Stimulated activated naive CD8-positive, alpha-beta T cell treated with anti-CD3 and anti-CD28 coated beads, Interleukin-15, Interleukin-2, amounts not matched to agents 100 U/mL and 50 U/mL, for 24 hours (primary cell): ENCODE measurements around the gene SHB.

Experiments
- ATAC-seq: fragments of 150-1000 bp; cut with Tn5 transposase; one replicate; pipeline ENCODE4 v1.10.0; 2021
- DNase-seq: peaks from one replicate; pipeline ENCODE4 v3.0.0; 2021

The SHB gene

DNA sequence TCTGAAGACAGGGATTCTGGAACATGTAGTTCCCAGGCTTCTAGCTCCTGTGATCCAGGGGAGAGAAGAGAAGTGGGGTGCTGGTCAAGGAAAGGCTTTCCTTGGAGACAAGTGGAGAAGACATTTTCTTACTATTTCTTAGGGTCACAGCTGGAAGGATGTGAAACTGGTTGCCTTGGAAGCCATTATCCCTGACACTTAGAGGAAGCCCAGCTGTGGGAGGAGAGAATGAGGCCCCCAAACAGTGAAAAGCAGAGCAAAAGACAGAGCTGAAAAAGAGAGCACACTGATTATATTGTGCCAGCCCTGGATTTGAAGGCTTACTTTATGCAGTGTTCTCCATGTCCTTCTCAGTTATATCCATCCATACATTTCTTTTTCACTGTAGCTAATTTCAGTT lies 17.5 kb upstream of the SHB start:
- DNase-seq, result no peak
- no peak for ATAC-seq

DNA sequence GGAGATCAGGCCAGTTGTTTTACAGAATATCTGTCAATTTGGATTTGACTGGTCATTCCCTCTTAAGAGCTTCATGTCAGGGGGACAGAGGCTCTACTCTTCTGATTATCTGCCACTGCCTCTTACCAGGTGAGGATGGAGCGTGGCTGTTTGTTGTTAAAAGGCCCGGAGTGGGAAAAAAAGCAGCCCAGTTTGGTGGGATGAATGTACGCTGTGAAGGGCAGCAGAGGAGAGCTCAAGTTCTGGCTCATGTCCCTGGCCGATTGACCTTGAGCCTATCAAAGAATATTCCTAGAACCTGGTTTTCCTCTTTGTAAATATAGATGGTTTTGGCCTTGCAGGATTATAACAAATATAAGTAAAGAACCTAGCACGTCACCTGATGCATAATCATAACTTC lies 16.3 kb upstream of the SHB start:
- DNase-seq, result no peak
- ATAC-seq, result no peak

GRCh38 chr9:38084556-38084880 lies 15.5 kb upstream of the SHB start:
- ATAC-seq (no peak), DNase-seq (no peak)

DNA sequence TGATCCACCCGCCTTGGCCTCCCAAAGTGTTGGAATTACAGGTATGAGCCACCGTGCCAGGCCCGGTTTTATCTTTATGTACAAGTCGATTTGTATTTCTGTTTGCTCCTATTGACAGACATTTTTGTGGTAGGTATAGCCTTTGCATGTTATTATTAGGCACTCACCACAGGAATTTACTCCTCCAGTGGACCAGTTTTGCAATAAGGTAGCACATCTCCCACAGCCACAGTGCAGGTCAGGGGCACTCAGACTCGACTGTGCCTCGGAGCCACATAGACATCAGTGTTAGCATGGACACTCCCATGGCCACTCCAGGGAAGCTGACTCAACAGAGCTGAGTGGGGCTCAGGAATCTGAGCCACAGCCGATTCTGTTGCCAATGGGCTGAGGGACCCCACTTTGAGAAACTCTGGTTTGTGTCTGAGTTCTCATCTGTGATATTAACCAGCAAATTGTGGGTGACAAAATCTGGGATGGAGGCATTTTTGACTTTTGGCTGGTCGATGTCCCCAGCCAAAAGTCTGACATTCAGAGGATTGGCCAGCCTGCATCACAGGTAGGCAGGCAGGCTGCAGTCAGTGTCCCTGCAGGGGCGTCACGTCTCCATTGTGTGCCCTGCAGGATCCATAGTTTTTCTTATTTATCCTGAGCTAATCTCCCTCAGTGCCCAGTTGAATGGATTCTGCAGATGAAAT lies 15.0 kb upstream of the SHB start:
- ATAC-seq, result no peak
- DNase-seq, result no peak

DNA sequence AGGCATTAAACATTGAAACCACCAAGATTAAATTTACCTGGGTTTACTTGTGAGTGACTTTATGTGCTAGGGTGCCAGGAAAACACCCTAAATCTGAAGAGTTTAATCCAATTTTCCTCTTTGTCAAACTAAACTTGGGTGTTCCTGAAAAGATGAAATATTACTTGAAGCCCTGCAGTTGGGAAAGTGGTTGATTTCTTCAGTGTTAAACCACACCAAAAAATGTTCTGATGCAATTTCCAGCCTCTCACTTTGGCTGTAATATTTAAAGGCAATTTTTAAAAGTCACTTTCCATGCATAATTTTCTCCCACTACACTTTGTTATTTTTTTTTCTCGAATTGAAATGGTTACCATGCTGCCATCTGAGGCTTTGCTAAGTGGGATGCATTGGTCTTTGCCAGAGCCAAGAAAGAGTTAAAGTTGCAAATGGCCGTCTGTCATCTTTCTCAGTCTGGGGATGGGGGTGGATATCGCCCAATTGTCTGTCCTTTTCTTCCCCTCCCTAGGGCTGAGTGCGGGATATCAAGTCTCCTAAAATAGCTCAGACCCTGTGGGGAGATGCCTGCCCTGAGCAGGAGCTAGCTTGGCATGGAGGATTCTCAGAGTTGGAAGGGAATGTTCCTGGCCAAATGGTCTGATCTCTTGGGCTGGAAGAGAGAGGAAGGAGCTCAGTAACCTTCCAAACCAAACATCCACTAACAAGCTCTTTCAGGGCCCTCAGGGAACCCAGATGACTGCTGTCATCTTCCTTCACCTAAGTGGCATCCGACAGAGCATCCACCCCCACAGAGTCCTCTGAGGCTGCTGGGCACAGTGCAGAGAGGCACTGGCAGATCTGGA lies 13.6 kb upstream of the SHB start:
- ATAC-seq (no peak), DNase-seq (no peak)

DNA sequence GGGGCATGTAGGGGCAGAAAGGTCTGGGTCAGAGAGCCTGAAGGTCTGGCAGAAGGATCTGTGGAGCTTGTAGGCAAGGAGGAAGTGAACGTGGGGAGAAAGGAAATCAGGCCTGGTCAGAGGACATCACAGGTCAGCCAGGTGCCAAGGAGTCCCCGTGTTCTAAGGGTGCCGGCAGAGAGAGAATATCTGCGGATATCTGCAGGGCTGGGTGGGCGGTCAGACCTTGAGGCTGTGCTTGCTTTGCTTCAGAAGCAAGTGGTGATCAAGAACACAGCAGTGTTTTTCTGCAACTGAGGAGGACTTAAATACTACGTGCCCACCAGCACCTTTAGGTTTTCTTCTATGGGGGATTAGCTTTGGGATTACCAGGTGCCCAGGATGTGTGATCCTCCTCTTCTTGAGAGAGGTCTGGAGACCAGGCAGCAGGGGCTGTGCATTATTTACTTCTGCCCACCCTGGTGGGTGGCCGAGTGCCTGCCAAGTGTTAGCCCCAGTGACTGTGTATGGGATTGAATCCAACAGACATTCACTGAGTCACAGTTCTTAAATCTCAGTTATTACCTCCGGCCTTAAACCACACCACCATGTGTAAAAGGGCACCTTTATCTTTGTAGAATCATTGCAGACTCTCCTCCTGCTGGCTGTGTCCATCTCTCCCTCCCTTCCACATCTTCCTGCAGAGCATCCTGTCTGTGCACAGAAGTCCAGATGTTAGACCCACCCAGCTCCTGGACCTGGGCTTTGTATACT lies 12.5 kb upstream of the SHB start:
- ATAC-seq, result no peak
- no peak for DNase-seq

DNA sequence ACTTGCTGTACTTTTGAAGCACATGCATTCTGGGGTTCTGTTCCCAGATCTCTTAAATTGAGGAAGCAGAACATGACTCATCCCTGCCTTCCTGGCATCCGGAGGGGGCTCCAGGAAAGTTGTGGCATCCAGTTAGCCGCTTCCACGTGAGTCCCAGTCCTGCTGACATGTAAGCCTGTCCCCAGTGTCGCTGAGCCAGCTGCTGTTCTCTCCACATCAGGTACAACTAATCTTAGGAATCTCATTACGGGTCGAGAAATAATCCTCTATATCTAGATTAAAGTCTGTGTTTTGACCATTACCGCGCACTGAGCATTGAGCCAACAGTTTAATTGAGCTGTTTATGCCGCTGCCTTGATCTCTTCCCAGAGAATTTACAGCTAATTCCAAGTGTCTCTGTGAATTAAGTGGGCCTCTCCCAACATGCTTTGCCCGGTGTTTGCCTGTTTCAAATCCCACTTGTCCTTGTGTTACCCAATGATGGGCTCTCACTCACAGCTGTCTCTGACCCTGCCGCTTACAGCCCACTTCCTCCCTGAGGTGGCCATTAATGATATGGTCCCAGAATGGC lies 10.5 kb upstream of the SHB start:
- DNase-seq, result no peak
- no peak for ATAC-seq

DNA sequence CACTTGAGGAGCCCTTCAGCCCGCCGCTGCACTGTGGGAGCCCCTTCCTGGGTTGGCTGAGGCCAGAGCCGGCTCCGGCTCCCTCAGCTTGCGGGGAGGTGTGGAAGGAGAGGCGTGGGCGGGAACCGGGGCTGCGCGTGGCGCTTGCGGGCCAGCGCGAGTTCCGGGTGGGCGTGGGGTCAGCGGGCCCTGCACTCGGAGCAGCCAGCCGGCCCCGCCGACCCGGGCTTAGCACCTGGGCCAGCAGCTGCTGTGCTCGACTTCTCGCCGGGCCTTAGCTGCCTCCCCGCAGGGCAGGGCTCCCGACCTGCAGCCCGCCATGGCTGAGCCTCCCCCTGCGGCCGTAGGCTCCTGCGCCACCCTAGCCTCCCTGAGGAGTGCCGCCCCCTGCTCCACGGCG lies 6.2 kb upstream of the SHB start:
- ATAC-seq, result no peak
- DNase-seq, result no peak

DNA sequence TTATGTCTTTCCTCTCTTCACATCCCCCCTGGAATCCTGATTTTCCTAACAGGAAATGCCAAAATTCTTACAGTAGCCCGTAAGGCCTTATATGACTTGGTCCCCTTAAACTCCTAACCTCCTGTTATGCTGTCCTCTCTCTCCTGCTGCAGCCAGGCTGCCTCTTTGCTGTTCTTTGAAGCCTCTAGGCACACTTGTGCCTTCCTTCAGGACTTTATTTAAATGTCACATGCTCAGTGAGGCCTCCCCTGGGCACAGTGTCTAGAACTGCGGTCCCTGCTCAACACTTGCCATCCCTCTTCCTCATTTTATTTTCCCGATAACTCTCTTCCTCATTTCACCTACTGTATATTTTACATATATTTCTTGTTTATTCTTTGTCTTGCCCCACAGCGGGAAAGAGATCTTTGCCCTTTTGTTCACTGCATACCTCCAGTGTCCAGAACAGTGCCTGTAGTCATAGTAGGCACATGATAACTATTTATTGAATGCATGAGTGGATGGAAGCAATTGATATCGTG lies 5.5 kb upstream of the SHB start:
- no peak for ATAC-seq
- no peak for DNase-seq

DNA sequence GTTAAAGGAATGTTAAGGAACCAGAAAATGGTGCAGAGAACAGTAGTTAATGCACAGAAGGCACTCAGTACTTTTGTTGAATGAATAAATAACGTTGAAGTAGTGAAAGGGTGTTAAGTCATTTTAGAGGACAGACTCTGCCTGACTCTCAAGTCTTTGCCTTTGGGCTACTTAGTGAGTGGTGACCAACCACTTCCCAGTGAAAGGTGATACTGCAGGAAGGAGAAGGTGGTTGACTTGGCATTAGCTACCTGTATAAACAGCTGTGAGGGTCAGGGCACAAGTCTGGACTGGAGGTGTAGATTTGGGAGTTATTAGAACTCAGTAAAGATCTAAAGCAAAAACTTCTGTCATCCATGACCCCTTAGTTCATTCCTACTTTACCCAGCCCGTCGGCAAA lies 4.9 kb upstream of the SHB start:
- ATAC-seq, result no peak
- no peak for DNase-seq

- ATAC-seq (no peak), DNase-seq (no peak)
These were observed 2.6 kb upstream of the SHB start for GRCh38 chr9:38071470-38072134.

- ATAC-seq, result no peak
- DNase-seq, result peak; percentile 19
These were observed 957 bp downstream of the SHB start for GRCh38 chr9:38067859-38068681.

DNA sequence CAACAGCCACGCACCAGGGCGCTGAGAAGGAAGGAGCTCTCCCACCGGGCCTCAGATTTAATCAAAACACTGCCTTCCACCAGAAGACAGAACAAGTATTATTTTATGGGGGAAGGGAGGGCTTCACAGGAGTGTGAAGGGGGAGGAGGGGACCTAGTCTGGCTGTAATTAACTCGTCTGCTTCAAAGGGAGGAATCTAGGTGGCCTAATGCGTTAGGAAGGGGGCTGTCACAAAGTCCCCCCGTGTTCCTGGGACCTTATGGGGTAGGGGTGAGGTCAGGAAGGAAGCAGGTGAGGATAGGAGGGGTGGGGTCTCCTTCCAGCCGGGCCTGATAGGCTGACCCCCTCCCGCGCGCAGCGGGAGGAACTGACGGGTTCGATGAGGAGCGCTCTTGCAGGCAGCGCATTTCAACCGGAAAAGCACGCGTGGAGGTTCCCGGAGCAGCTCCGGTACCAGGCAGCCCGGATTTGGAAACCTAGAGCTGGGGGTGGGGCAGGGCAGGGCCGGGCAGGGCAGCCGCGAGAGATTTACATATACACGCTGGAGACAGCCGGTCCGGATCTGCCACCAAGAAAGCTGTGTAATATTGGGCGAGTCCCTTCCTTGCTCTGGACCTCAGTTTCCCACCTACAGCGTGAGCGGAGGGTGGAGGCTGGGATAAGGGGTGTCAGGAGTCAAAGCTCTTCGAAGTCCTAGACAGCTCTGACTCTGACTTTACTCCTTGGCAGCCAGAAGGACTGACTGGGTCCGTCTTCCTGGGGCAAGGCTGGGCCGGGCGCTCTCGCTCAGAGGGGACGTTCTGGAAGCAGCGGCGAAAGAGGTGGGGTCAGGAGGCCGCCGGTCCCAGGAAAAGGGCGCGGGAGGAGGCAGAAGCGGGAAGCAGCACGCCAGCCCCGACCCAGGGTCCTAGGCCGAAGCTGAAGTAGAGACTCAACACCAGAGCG lies 1.8 kb downstream of the SHB start:
- DNase-seq (peak; percentile 20), ATAC-seq (no peak)

- no peak for DNase-seq
- ATAC-seq, result no peak
These were observed 2.7 kb downstream of the SHB start for GRCh38 chr9:38066197-38066913.

DNA sequence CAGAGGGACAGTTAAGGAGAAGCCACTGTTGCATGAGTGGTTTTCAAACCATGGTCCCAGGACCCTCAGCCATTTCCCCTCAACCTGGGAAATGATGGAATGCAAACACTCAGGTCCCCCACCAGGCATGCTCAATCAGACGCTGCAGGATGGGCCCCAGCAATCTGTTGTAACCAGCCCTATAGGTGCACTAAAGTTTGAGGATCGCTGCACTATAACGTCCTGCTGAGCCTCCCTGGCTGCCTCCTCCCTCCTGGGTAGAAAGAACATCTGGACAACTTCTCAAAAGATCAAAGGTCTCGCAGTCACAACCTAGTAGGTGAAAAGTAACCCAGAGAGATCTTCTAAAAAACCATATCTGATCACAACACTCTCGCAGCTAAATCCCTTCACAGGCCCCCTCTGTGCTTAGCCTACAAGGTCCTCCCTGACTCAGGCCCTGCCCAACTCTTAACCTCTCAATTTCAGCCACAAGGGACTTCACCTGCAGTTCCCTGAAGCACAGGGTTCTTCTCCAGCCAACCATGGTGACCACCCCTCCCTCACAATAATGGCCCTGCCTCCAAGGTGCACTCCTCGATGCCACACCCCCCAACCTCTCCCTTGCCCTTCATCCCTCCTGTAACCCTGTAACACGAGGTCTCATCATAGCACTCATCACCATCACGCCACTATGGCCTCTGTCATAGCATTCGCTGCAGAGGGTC lies 3.5 kb downstream of the SHB start:
- ATAC-seq (no peak), DNase-seq (no peak)

DNA sequence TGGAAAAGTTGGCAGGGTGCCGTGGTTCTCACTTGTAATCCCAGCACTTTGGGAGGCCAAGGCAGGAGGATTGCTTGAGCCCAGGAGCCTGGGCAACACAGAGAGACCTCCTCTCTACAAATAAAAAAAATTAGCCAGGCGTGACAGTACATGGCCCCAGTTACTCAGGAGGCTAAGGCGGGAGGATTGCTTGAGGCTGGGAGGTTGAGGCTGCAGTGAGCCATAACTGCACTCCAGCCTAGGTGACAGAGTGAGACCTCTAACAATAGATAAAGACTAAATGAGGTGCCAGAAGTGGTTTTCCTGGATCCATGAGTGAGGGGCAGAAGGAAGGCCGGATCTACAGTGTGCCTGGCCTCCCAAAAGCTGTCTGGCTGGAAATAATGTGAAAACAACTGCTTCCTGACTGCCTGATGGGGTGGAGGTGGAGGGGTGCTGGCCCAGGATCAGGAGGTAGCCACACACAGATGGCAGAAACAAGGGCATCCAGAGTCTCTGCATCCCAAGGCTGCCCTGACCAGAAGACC lies 4.1 kb downstream of the SHB start:
- ATAC-seq (no peak), DNase-seq (no peak)

DNA sequence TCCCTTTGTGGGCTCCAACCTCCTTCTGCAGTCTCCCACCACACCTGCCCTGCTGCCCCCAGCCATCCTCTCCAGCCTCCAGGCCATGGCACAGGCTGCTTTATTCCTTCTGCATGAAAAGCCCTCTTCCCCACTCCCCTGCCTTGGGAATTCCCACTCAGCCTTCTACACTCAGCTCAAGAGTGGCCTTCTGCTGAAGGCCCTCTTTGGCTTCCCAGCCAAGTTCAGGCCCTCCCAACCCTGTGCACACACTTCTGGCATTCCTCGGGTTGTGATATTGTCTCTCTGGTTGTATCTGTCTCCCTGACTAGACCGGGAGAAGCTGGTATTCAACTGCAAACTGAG lies 5.7 kb downstream of the SHB start:
- no peak for ATAC-seq
- no peak for DNase-seq

- no peak for ATAC-seq
- no peak for DNase-seq
These were observed 6.3 kb downstream of the SHB start for GRCh38 chr9:38062498-38063362.
